Inferior parietal cortex (tissue), 1 donor: ENCODE data around the gene GPR62.

ENCODE experiments used
- DNase-seq: peaks from one replicate; pipeline ENCODE4 v3.0.0-alpha.2; 2016; ENCODE audit errors: extremely low spot score

The GPR62 gene

GRCh38 chr3:51938780-51939425, 16.3 kb upstream of the GPR62 start:
- no peak for DNase-seq

- DNase-seq = no peak
Measured at GRCh38 chr3:51940648-51941462, 14.3 kb upstream of the GPR62 start.

GRCh38 chr3:51941463-51941797, 13.8 kb upstream of the GPR62 start:
- no peak for DNase-seq

GRCh38 chr3:51941798-51942602, 13.2 kb upstream of the GPR62 start, which contains the start of the genes PARP3 and RRP9:
Gene PARP3 (plus strand): TSS chr3:51942363. CDS start chr3:51943356, 993 bp downstream.
Gene RRP9 (minus strand): TSS chr3:51941904. CDS start chr3:51941867, 37 bp downstream.
- DNase-seq = peak; percentile 99

GRCh38 chr3:51942603-51943450, 12.4 kb upstream of the GPR62 start:
- DNase-seq = no peak

GRCh38 chr3:51943451-51944391, 11.5 kb upstream of the GPR62 start:
- no peak for DNase-seq

- no peak for DNase-seq
Measured at GRCh38 chr3:51944451-51945021, 10.6 kb upstream of the GPR62 start.

GRCh38 chr3:51945031-51945840, 9.9 kb upstream of the GPR62 start:
- no peak for DNase-seq

GRCh38 chr3:51945926-51946705, 9.1 kb upstream of the GPR62 start:
- DNase-seq = no peak

GRCh38 chr3:51946796-51947195, 8.4 kb upstream of the GPR62 start:
- DNase-seq = no peak

- DNase-seq = no peak
Measured at GRCh38 chr3:51947215-51947900, 7.8 kb upstream of the GPR62 start.

GRCh38 chr3:51948016-51948580, 7.1 kb upstream of the GPR62 start:
- DNase-seq = no peak

GRCh38 chr3:51949121-51949520, 6.1 kb upstream of the GPR62 start:
- DNase-seq = no peak

- no peak for DNase-seq
Measured at GRCh38 chr3:51950899-51951298, 4.3 kb upstream of the GPR62 start.

GRCh38 chr3:51953445-51953844, 1.7 kb upstream of the GPR62 start:
- DNase-seq = no peak

GRCh38 chr3:51954105-51954504, 1.1 kb upstream of the GPR62 start:
- no peak for DNase-seq

GRCh38 chr3:51954713-51955112, 468 bp upstream of the GPR62 start:
- no peak for DNase-seq
